ENCODE data around the gene SRP54. TPM values are rescaled to one million over a fixed set of nuclear protein-coding genes. Genes with fewer than 3 reads are reported as not detected.
A peak's percentile ranks its signal among the peaks of the same experiment; 100 is the strongest.
"Not testable (repeated sequence)": the region's sequence is repeated elsewhere in the genome, so short reads cannot be mapped to it uniquely, and the experiment has no call there.

SRP54 gene
- total RNA-seq, result 10 to 100 TPM; 28.6 to 38.2 TPM
- long read RNA-seq, transcript SRP54-201 (16 exons, 2,279 nt), result major isoform, 74 of 84 reads
- long read RNA-seq, partial matches to known transcripts, result 4 of 84 reads
- long read RNA-seq, other reads (novel, unspliced or antisense), result 2 of 84 reads

GRCh38 chr14:34982421-34983147, at the start of gene SRP54:
Gene SRP54 (plus strand): TSS chr14:34982992. CDS start chr14:34996710, 13,718 bp downstream.
- intact Hi-C loops (cut with DNase I), result loop anchor here (2.0 to 10.0 kb wide), 2 partner anchors 108 to 110 kb away; partner anchors contain the start of gene BAZ1A (in 1 of the 2)
- ATAC-seq (peak; percentile 97), DNase-seq (peak; percentile 98)

- DNase-seq (no peak), ATAC-seq (no peak)
- intact Hi-C loops (cut with DNase I), result no loop called here
Observed at GRCh38 chr14:34933301-34933700, 49.5 kb upstream of the SRP54 start.

DNA sequence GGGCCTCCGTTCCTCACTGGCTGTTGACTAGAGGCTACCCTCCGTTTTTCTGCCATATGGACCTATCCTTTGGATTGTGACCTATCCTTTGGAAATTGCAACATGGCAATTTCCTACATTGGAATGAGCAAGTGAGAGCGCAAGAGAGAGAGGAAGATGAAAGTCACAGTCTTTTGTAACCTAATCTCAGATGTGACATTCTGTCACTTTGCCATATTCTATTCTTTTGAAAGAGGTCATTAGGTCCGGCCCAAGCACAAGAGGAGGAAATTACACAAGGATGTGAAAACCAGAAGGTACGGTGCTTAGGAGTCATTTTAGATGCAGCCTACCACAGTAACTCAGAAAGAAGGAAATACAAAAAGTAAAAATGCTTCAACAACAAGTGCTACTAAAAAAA, 47.3 kb upstream of the SRP54 start:
- intact Hi-C loops (cut with DNase I), result no loop called here
- no peak for DNase-seq
- no peak for ATAC-seq

GRCh38 chr14:34937442-34937841, 45.4 kb upstream of the SRP54 start:
- DNase-seq (no peak), ATAC-seq (no peak)
- intact Hi-C loops (cut with DNase I), result no loop called here

GRCh38 chr14:34937876-34938275, 44.9 kb upstream of the SRP54 start:
- ATAC-seq (no peak), DNase-seq (no peak)
- intact Hi-C loops (cut with DNase I), result no loop called here

GRCh38 chr14:34943506-34943905, 39.3 kb upstream of the SRP54 start:
- ATAC-seq, result no peak

GRCh38 chr14:34944744-34945143, 38.0 kb upstream of the SRP54 start:
- intact Hi-C loops (cut with DNase I), result no loop called here
- ATAC-seq, result no peak
- no peak for DNase-seq

More at GRCh38 chr14:34943506-34943905, 39.3 kb upstream of the SRP54 start:
- intact Hi-C loops (cut with DNase I), result no loop called here
- no peak for DNase-seq

DNA sequence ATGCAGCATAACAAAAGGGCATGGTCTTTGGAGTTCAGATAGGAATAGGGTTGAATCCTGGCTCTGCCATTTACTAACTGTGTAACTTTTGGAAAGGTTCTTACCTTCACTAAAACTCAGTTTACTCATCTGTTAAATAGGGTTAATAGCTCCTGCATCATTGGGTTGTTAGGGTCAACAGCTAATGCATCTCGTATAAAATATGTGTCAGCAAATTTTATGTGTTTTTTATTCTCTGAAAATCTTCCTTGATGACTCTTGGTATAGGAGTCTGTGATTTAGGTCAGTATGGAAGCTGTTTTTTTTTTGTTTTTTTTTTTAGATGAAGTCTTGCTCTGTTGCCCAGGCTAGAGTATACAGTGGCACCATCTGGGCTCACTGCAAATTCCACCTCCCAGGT, 36.1 kb upstream of the SRP54 start:
- intact Hi-C loops (cut with DNase I), result no loop called here
- no peak for ATAC-seq
- DNase-seq, result no peak

- DNase-seq, result no peak
- no peak for ATAC-seq
- intact Hi-C loops (cut with DNase I), result no loop called here
Observed at GRCh38 chr14:34951286-34951685, 31.5 kb upstream of the SRP54 start.

GRCh38 chr14:34956931-34957330, 25.9 kb upstream of the SRP54 start:
- ATAC-seq, result no peak
- no peak for DNase-seq
- intact Hi-C loops (cut with DNase I), result no loop called here

DNA sequence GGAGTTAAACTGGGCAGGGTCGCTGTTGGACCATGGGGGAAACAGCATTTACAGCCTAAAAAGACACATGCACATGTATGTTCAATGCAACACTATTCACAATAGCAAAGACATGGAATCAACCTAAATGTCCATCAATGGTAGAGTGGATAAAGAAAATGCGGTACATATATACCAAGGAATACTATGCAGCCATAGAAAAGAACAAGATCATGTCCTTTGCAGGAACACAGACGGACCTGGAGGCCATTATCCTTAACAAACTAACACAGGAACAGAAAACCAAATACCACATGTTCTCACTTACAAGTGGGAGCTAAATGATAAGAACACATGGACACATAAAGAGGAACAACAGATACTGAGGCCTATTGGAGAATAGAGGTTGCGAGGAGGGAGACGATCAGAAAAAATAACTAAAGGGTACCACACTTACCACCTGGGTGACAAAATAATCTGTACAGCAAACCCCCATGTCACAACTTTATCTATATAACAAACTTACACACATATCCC, 25.0 kb upstream of the SRP54 start:
- ATAC-seq, result no peak
- intact Hi-C loops (cut with DNase I), result no loop called here
- DNase-seq, result no peak

DNA sequence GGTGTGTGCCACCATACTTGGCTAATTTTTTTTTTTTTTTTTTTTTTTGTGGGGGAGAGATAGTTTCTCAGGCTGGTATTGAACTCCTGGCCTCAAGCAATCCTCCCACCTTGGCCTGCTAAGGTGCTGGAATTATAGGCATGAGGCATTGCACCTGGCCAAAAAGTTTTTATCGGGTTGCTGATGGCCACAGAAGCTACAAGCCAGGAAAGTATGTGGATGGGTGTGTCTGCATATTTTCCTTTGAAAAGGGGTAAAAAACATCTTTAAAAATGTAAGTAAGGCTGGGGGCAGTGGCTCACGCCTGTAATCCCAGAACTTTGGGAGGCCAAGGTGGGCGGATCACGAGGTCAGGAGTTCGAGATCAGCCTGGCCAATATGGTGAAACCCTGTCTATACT, 20.7 kb upstream of the SRP54 start:
- DNase-seq; intact Hi-C loops (cut with DNase I); ATAC-seq: not testable (repeated sequence)

DNA sequence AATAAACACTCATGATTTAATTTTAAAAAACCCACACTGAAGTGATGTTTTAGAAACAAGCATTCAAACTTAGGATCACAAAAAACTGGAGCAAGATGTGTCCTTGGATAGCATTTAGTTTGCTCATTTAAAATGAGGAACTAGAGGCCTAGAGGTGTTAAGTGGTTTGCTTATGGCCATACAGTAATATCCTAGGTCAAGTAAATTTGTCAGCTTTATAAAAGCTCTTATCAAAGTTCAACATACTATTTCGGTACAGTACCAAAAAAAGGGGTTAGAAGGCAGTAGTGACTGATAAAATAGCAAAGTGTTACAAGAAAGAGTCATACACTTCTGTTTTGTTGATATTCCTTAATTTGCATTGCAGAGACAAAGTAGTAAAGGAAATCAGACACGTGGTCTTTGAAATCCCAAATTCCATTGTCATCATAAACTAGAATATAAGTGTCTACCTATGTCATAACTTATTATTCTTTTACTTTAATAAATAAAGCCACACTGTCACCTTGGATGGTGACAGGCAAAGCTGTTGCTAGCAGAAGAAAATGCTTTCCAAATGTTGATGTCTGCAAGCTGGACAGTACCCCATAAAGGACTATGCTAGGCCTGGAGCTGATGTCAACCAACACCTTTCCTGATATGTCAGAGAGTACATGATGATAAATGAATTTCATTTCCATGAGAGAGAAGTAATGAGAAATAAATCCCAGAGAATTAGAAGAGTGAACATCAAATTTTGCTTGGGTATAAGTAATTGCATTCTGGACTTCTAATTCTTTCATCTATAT, 17.6 kb upstream of the SRP54 start:
- ATAC-seq, result peak; percentile 61 to 93
- DNase-seq, result no peak
- intact Hi-C loops (cut with DNase I), result no loop called here

DNA sequence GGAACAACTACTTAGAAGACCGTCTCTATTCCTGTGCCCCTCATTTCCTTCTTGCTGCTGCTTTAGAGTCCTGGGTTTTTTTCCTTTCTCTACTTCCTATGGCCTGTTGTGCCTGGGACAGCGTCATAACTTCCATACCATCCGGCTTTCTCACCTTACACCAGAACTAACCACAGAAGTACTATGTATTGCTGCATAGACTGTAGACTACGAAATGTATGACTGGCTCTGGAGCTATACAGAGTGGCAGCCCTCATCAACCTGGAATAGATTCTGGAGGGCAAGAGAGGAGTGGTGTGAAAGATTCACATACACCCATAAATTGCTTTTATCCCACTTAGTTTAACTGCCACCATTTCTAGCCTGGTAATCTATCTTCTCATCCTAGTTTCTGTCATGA, 16.9 kb upstream of the SRP54 start:
- DNase-seq (no peak), ATAC-seq (no peak)
- intact Hi-C loops (cut with DNase I), result no loop called here

- DNase-seq, result no peak
- no peak for ATAC-seq
- intact Hi-C loops (cut with DNase I), result no loop called here
Observed at GRCh38 chr14:34966413-34966812, 16.4 kb upstream of the SRP54 start.

GRCh38 chr14:34970665-34971064, 12.1 kb upstream of the SRP54 start:
- ATAC-seq (no peak), DNase-seq (no peak)
- intact Hi-C loops (cut with DNase I), result no loop called here

- DNase-seq, result no peak
- intact Hi-C loops (cut with DNase I), result no loop called here
- ATAC-seq, result no peak
Observed at GRCh38 chr14:34971381-34971780, 11.4 kb upstream of the SRP54 start.

GRCh38 chr14:34971801-34972200, 11.0 kb upstream of the SRP54 start:
- intact Hi-C loops (cut with DNase I), result no loop called here
- ATAC-seq, result no peak

GRCh38 chr14:34978444-34978843, 4.3 kb upstream of the SRP54 start:
- ATAC-seq (no peak), DNase-seq (no peak)
- intact Hi-C loops (cut with DNase I), result no loop called here

More at GRCh38 chr14:34971801-34972200, 11.0 kb upstream of the SRP54 start:
- DNase-seq, result no peak

DNA sequence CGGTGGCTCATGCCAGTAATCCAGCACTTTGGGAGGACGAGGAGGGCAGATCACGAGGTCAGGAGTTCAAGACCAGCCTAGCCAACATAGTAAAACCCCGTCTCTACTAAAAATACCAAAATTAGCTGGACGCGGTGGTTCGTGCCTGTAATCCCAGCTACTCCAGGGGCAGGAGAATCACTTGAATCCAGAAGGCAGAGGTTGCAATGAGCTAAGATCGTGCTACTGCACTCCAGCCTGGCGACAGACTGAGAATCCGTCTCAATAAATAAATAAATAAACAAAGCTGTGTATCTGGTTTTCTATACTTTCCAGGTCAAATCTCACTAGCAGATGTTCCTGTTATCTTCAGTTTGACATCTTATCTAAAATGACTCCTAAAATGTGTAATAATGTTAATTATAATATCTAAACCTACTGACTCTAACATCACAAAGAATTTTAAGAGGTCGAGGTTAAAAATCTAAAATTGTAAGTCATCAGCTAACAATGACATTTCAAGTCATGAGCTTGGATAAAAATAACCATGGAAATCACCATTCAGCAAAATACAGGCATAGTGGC, 2.4 kb upstream of the SRP54 start:
- DNase-seq (no peak), ATAC-seq (no peak)
- intact Hi-C loops (cut with DNase I), result loop anchor here in 1 of 2 donors (10.0 kb wide), 1 partner anchor 106 kb away; the partner anchor contains the start of gene BAZ1A

Measured in left cardiac atrium (tissue), 4 donors.